Measurements from ENCODE around the gene ZNF804A.

Gene ZNF804A

DNA sequence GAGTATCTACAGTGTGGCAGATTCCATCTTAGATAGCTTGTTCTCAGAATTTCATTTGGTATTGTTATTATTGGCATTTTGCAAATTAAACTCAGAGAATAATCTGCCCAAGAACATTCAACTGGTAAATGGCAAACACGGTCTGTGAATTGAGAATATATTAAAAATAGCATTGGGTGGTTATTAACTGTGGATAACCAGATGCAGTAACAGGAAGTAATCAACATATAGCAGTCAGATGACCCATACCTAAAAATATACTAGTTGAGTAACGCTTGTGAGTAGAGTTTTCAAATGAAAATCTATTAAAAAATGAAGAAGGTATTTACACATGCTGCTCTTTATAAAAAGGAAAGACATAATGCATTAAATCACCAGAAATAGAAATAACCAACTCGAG is 129.5 kb downstream of the ZNF804A start:
- no peak for TF ChIP-seq CTCF (IDR thresholded peaks at IDR 0.05; ENCODE audit: low read length, missing control alignments)

GRCh38 chr2:184728411-184728810 is 130.1 kb downstream of the ZNF804A start:
- no peak for DNase-seq (ENCODE audit: low read depth)
- H3K4me3 ChIP-seq (replicated peaks; ENCODE audit: low read depth, low read length) = no peak overlapping the region
- TF ChIP-seq CTCF (IDR thresholded peaks at IDR 0.05; ENCODE audit: low read length, missing control alignments) = no peak

More for the DNA sequence above, 129.5 kb downstream of the ZNF804A start:
- no peak for DNase-seq (ENCODE audit: low read depth)
- no peak overlapping the region for H3K4me3 ChIP-seq (replicated peaks; ENCODE audit: low read depth, low read length)

DNA sequence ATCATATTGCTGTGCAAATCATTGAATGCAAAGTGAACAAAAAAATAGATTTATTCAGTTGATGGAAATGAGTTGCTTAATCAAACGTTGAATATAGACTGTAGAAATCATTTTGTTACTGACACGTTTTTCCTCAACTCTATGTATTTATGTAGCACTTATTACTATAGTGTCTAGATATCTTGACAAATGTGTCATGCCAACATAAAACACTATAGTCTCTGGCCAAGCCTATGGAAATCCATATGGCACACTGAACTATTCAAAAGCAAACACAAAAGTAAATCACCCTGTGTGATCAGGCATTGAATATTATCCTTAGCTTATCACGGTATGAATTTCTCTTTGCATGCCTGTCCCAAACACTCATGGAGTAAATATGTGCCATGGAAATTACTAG is 131.3 kb downstream of the ZNF804A start:
- TF ChIP-seq CTCF (IDR thresholded peaks at IDR 0.05; ENCODE audit: low read length, missing control alignments) = no peak
- DNase-seq (ENCODE audit: low read depth) = no peak
- no peak overlapping the region for H3K4me3 ChIP-seq (replicated peaks; ENCODE audit: low read depth, low read length)

DNA sequence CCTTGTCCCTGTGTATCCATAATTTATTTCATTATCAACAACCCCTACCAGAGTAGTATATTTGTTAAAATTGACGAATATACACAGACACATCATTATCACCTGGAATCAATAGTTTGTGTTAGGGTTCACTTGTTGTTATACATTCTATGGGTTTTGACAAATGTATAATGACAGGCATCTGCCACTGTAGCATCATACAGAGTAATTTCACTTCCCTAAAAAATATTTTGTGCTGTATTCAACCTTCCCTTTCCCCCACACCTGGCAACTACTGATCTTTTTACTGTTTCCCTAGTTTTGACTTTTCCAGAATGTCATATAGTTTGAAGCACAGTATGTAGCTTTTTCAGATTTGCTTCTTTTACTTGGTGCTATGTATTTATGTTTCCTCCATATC is 132.0 kb downstream of the ZNF804A start:
- no peak for DNase-seq (ENCODE audit: low read depth)
- H3K4me3 ChIP-seq (replicated peaks; ENCODE audit: low read depth, low read length) = no peak overlapping the region
- no peak for TF ChIP-seq CTCF (IDR thresholded peaks at IDR 0.05; ENCODE audit: low read length, missing control alignments)

DNA sequence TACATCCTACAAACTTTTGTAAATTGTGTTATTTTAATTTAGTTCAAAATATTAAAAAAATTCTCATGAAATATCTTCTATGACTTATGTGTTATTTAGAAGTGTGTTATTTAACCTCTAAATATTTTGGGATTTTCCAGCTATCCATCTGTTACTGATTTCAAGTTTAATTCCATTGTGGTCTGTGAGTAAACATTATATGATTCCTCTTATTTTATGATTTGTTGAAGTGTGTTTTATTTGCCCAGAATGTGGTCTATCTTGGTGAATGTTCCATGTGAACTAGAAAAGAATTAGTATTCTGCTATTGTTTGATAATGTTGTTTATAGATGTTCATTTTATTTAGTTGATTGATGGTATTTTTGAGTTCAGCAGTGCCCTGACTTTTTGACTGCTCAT is 136.0 kb downstream of the ZNF804A start:
- no peak for TF ChIP-seq CTCF (IDR thresholded peaks at IDR 0.05; ENCODE audit: low read length, missing control alignments)
- no peak for DNase-seq (ENCODE audit: low read depth)
- no peak overlapping the region for H3K4me3 ChIP-seq (replicated peaks; ENCODE audit: low read depth, low read length)

- no peak for TF ChIP-seq CTCF (IDR thresholded peaks at IDR 0.05; ENCODE audit: low read length, missing control alignments)
- DNase-seq (ENCODE audit: low read depth) = peak; percentile 14
- no peak overlapping the region for H3K4me3 ChIP-seq (replicated peaks; ENCODE audit: low read depth, low read length)
Observed at GRCh38 chr2:184735611-184736010, 137.3 kb downstream of the ZNF804A start.

GRCh38 chr2:184743096-184743495 is 144.8 kb downstream of the ZNF804A start:
- no peak overlapping the region for H3K4me3 ChIP-seq (replicated peaks; ENCODE audit: low read depth, low read length)
- no peak for TF ChIP-seq CTCF (IDR thresholded peaks at IDR 0.05; ENCODE audit: low read length, missing control alignments)
- no peak for DNase-seq (ENCODE audit: low read depth)

All from fibroblast of pulmonary artery (primary cell).